ENCODE results near the gene RHOC.

The RHOC gene

DNA sequence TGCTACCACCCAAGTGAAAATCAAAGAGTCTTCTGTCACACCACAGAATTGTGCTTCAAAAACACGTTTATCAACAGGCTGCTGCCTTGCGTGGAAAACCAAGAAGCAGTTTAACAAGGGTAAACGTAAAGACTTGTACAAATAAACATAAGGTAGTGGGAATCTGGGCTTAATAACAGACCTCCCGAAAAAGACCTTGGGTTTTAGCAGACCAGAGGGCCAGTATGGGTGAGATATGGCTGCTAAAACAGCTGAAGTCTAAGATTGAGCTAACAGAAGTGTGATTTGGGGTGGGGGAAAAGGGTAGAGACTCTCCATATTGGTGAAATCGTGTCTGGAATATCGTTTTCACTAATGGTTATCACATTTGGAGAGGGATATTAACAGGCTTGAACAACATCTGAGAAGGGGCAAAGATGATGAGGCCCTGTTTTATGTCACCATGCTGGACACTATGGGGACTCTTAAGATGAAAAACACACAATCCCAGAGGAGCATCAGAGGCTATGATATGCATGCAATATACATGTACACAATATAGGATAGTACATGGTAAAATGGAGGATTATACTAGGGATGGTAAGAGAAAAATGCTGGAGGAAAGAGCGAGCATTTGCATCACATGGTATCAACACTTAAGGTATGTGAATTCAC, 31.1 kb downstream of the RHOC start:
- DNase-seq = no peak

DNA sequence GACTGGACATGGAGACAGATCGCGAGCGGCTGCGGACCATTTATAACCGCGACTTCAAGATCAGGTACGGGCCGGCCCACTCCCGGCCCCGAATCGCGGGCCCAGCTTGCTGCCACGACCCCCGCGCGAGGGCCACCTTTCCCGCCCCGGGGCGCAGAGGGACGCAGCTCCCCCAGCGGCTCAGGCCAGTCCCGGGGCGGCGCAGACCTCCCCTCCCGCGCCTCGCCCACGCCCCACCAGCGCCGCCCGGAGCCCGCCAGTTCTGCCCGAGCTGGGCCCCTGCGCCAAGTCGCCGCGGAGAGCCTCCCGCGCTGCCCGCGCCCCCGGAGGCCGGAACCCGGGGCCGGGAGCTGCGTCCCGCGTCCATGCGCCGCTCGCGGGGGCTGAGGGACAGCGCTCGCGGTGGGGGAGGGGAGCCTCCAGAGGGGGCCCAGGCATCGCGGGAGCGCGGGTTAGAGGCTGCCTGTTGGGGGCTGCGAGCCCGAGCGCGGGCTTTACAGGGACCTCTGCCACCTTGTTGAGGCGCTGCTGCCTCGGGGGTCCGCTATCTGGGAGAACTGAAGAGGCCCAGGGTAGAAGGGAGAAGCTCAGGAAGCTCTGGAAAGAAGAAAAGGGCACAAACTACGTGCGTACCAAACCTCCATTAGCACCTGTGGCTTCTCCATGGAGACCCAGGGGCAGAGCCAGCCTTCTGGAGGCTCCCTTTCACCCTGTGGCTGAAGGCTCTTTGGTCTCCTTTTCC, 31.8 kb downstream of the RHOC start:
- DNase-seq = peak; percentile 43

DNA sequence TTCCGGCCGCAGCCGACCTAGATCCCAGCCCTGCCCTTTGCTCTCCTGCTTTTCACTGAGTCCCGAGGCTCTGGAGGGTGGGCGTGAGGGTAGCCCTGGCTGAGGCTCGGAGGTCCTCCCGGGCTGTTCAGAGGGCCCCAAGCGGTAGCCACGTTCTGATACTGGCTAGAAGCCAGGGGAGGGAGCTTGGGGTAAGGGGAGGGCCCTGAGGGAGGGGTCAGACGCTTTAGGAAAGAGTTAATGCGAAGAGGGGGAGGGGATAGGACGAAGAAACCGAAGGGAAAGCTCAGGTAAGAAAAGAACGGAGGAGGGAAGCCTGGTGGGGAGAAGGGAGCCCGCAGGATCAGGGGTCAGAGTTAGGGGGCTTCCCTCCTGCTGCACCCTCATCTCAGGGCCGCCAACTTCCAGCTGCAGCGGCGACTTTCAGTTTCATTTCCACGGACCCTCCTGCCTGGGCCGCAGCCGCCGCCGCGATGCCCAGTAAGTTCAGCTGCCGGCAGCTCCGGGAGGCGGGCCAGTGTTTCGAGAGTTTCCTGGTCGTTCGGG, 32.4 kb downstream of the RHOC start, which contains the start of gene MOV10:
MOV10 (plus strand) TSS at position 220 of the 546 bp plus-strand sequence; CDS start at position 474, 254 bp downstream.
- DNase-seq = peak; percentile 68

DNA sequence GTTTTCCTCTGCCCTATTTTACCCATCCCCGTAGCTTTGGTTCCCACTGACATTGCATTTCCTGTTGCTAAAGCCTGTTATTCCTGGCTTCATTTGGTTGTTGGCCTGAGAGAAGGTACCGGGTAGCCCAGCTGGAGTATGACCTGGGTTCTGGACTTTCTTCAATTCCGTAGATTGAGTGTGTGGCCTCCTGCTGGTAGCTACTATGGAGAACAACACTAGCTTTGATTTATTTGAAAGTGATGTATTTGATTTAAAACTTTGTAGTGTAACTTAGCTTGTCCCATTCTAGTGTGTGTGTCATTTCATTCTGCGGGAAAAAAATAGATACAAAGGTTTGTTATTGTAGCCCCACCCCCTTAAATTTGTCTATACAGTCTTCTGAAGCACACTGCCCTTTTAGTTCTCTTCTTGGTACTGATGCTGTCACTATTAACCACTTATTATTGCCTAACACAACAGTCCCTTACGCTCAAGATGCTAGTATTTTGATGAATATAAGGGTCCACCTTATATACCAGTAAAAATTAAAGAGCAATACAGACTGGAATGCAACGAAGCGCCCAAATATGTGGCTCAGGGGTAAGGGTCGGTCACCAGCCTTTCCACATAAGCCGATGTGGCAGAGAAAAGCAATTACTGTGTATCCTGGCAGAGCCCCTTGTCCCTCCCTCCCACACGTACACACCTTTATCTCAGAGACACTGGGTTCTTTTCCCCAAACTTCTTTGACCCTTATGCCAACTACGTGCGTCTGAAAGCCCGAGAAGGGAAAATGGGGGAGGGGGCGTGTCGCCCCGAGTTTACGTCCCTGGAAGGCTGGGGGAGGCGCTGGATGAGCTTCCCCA, 33.1 kb downstream of the RHOC start:
- peak; percentile 21 for DNase-seq

DNA sequence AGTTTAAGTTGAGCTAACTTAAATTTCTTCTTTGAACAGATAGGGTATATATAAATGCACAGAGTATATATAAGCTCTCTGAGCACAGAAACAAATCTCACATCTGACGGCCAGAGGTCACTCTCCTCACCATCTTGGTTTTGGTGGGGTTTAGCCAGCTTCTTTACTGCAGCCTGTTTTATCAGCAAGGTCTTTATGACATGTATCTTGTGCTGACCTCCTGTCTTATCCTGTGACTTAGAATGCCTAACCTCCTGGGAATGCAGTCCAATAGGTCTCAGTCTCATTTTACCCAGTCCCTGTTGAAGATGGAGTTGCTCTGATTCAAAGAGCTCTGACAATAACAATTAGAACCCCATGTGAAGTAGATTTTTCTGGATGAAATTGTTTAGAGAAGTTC, 34.1 kb downstream of the RHOC start:
- DNase-seq = no peak

DNA sequence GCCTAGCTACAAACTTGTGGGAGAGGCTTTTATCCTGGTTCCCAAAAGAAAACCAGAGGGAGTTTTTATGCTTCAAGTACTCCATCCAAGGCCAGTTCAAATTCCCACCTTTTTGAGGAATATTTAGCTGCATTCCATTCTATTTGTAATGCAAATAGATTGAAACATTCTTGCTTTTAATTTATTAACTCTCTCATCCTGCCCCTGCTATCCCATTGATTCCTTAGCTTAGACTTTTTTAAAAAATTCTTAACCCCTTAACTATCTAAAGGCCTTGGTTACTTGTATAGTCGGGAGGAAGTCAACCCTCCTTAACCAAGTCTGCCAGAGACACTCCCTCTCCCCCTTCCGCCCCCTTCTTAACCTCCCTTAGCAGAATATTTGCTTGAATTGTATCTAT, 34.9 kb downstream of the RHOC start:
- no peak for DNase-seq

DNA sequence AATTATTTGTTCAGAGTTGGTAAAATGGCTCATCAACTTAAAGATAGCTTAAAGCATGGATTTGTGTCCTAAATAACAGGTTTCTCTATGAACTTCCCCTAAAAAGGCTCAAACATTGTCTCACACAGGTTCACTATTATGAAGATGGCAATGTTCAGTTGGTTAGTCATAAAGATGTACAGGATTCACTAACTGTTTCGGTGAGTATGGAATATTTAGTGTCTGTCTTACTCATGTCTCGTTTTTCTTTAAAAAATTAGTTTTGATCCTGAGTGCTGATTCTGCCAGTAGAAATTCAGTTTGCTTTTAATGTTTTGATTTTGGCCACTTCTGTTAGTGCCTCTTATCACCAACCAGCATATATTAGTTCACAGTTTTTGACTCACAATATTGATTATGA, 40.0 kb downstream of the RHOC start:
- DNase-seq = no peak

DNA sequence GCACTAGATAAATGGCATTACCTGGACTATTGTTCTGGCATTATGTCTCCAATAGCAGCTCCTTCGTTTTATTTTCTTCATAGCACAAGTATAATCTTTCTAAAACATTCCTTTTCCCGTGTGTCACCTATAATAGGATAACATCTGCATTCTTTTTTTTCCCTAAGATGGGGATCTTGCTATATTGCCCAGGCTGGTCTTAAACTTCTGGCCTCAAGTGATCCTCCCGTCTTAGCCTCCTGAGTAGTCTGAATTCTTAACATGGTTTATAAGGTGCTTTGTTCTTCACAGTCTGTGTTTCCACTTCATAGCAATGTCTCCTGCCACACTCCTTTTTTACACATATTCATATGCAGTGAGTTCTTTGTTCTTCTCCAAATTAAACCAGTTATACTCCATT, 41.1 kb downstream of the RHOC start:
- DNase-seq = no peak

DNA sequence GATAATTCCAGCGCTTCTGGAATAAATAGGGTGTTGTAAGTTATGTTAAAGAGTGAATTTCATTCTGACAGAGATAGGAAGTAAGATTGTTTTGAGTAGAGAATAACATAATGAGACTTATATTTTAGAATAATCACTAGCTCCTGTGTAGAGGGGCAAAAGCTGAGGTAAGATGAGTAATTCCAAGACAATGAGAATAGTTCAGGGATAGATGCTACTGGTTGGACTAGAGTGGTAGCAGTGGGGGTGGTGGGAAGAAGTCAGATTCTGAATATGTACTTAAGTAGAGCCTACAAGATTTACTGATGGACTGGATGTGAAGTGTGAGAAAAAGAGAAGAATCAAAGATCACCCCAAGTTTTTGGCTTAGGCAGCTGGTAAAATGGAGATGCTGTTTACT, 55.7 kb downstream of the RHOC start:
- no peak for DNase-seq

Measured in CD4-positive, alpha-beta T cell treated with Interleukin-6 for 4 hours (primary cell).